HepG2 (cell line): Measurements from ENCODE around the gene SFMBT1. TPM values are rescaled to one million over a fixed set of nuclear protein-coding genes. Genes with fewer than 3 reads are reported as not detected.

Experiments
- AKAP8 ChIP-seq: sonication (generic); formaldehyde crosslinking; IDR thresholded peaks from 2 replicates; pipeline ENCODE4 v1.5.1; 2020; ENCODE audit warnings: mild to moderate bottlenecking, missing genetic modification reagents
- ARNTL ChIP-seq: sonication (generic); formaldehyde crosslinking; IDR thresholded peaks from 2 replicates; pipeline ENCODE4 v1.4.0; 2020; ENCODE audit warnings: mild to moderate bottlenecking, missing genetic modification reagents
- ASH2L ChIP-seq: fragments of 300-600, 200-600 bp; sonication (generic); IDR thresholded peaks from 2 replicates; pipeline ENCODE4 v1.7.0; 2017; ENCODE audit warnings: low read depth, mild to moderate bottlenecking, moderate library complexity, mixed read lengths, low read length; ENCODE audit not compliant: insufficient read length
- EZH2 ChIP-seq: conservative IDR thresholded peaks from 2 replicates; pipeline ENCODE4 v1.6.1; 2012; ENCODE audit warnings: mild to moderate bottlenecking, low read depth, low read length, moderate library complexity
- FOXO1 ChIP-seq: sonication (generic); formaldehyde crosslinking; IDR thresholded peaks from 2 replicates; pipeline ENCODE4 v1.4.0; 2020; ENCODE audit warnings: missing genetic modification reagents
- IKZF4 ChIP-seq: sonication (generic); formaldehyde crosslinking; IDR thresholded peaks from 2 replicates; pipeline ENCODE4 v1.5.1; 2020; ENCODE audit warnings: borderline replicate concordance, mild to moderate bottlenecking, low read depth, missing genetic modification reagents; ENCODE audit errors: not compliant biosample characterization
- MAF1 ChIP-seq: sonication (generic); formaldehyde crosslinking; IDR thresholded peaks from 2 replicates; pipeline ENCODE4 v1.5.0; 2020; ENCODE audit warnings: missing genetic modification reagents, borderline replicate concordance
- MEIS1 ChIP-seq: sonication (generic); formaldehyde crosslinking; IDR thresholded peaks from 2 replicates; pipeline ENCODE4 v1.9.0; 2021; ENCODE audit warnings: mild to moderate bottlenecking, missing genetic modification reagents, moderate library complexity, borderline replicate concordance
- NRL ChIP-seq: sonication (generic); formaldehyde crosslinking; IDR thresholded peaks from 2 replicates; pipeline ENCODE4 v1.5.0; 2020; ENCODE audit warnings: missing genetic modification reagents, mild to moderate bottlenecking, moderate library complexity, borderline replicate concordance
- PCBP1 ChIP-seq: fragments of 200-400 bp; formaldehyde crosslinking; IDR thresholded peaks from 2 replicates; pipeline ENCODE4 v1.6.1; 2017; ENCODE audit warnings: mild to moderate bottlenecking, low read depth, low read length, borderline replicate concordance
- POLR2G ChIP-seq: fragments of 200-400 bp; formaldehyde crosslinking; IDR thresholded peaks from 2 replicates; pipeline ENCODE4 v1.6.1; 2018; ENCODE audit warnings: mild to moderate bottlenecking, low read depth, low read length, moderate library complexity
- RAD21 ChIP-seq: fragments of 450-650 bp; formaldehyde crosslinking; IDR thresholded peaks from 2 replicates; pipeline ENCODE4 v1.5.0; 2020; ENCODE audit warnings: mild to moderate bottlenecking
- RBAK ChIP-seq: sonication (generic); formaldehyde crosslinking; IDR thresholded peaks from 2 replicates; pipeline ENCODE4 v1.5.1; 2020; ENCODE audit warnings: mild to moderate bottlenecking, missing genetic modification reagents
- RBM39 ChIP-seq: fragments of 200-400 bp; formaldehyde crosslinking; IDR thresholded peaks from one replicate; pipeline ENCODE4 v1.6.1; 2018; ENCODE audit warnings: antibody characterized with exemption, mild to moderate bottlenecking, low read depth, low read length; ENCODE audit not compliant: poor library complexity, severe bottlenecking
- REPIN1 ChIP-seq: sonication (generic); formaldehyde crosslinking; IDR thresholded peaks from 2 replicates; pipeline ENCODE4 v1.8.0; 2022; ENCODE audit warnings: missing genetic modification reagents, low read depth, mild to moderate bottlenecking, borderline replicate concordance
- SNRNP70 ChIP-seq: fragments of 200-400 bp; formaldehyde crosslinking; IDR thresholded peaks from 2 replicates; pipeline ENCODE4 v1.6.1; 2017; ENCODE audit warnings: mild to moderate bottlenecking, low read depth, low read length, moderate library complexity
- SP1 ChIP-seq, 2 experiments: fragments of 450-650 bp in 1 of 2; sonication (generic) in 1 of 2; formaldehyde crosslinking in 1 of 2; IDR thresholded peaks; 2 replicates each; pipeline versions ENCODE4 v1.4.0 to v1.6.1; 2016 to 2020; ENCODE audit warnings: missing genetic modification reagents in 1 of 2
- ZBTB7B ChIP-seq: sonication (generic); formaldehyde crosslinking; IDR thresholded peaks from 2 replicates; pipeline ENCODE4 v1.4.0; 2020; ENCODE audit warnings: missing genetic modification reagents
- ZNF562 ChIP-seq: sonication (generic); formaldehyde crosslinking; IDR thresholded peaks from 2 replicates; pipeline ENCODE4 v1.8.0; 2022; ENCODE audit warnings: missing genetic modification reagents, borderline replicate concordance
- ZNF577 ChIP-seq: sonication (generic); formaldehyde crosslinking; IDR thresholded peaks from 2 replicates; pipeline ENCODE4 v1.4.0; 2020; ENCODE audit warnings: mild to moderate bottlenecking, low read depth, missing genetic modification reagents, borderline replicate concordance
- ZNF670 ChIP-seq: sonication (generic); formaldehyde crosslinking; IDR thresholded peaks from 2 replicates; pipeline ENCODE4 v1.8.0; 2022; ENCODE audit warnings: mild to moderate bottlenecking, missing genetic modification reagents, borderline replicate concordance
- polyA plus RNA-seq, 8 experiments: library from polyadenylated mRNA; depleted of rRNA in 3 of 8; stranded (reverse) in 7 of 8; unstranded in 1 of 8; fragments of >200 nt; fragmentation: Illumina TruSeq in 4 of 8; extraction: Trizol in 4 of 8; gene quantifications; 2 replicates each; pipeline versions ENCODE4 v1.2.1 to v1.2.3, GENCODE V29; 2011 to 2016; ENCODE audit warnings: low read depth in 4 of 8, missing spikeins in 1 of 8, mixed read lengths in 1 of 8; ENCODE audit not compliant: insufficient read depth in 1 of 8
- total RNA-seq, 5 experiments: library from RNA; depleted of rRNA; stranded (reverse); fragments of >200 nt; fragmentation: Illumina TruSeq; extraction: Trizol; gene quantifications; 2 replicates each; pipeline ENCODE4 v1.2.3, GENCODE V29; 2016; ENCODE audit warnings: low read depth in 1 of 5
- TF ChIP-seq, protein P1 (sequence below): sonication (generic); formaldehyde crosslinking; IDR thresholded peaks from 2 replicates; pipeline ENCODE4 v1.4.0; 2020; ENCODE audit warnings: missing genetic modification reagents
- TF ChIP-seq, protein P2 (sequence below): sonication (generic); formaldehyde crosslinking; IDR thresholded peaks from 2 replicates; pipeline ENCODE4 v1.5.1; 2020; ENCODE audit warnings: missing genetic modification reagents, mild to moderate bottlenecking, borderline replicate concordance
- TF ChIP-seq, protein P3 (sequence below): sonication (generic); formaldehyde crosslinking; IDR thresholded peaks from 2 replicates; pipeline ENCODE4 v1.4.0; 2020; ENCODE audit warnings: missing genetic modification reagents
- TF ChIP-seq, protein P4 (sequence below): sonication (generic); formaldehyde crosslinking; IDR thresholded peaks from 2 replicates; pipeline ENCODE4 v1.8.1; 2023; ENCODE audit warnings: missing genetic modification reagents, inconsistent platforms, borderline replicate concordance

Gene SFMBT1
- total and polyA plus RNA-seq, 2 of the 13 experiments (the other 11 are each of a cell fraction or from before 2014, with no cell fraction given): 3.8 to 12.8 TPM

DNA sequence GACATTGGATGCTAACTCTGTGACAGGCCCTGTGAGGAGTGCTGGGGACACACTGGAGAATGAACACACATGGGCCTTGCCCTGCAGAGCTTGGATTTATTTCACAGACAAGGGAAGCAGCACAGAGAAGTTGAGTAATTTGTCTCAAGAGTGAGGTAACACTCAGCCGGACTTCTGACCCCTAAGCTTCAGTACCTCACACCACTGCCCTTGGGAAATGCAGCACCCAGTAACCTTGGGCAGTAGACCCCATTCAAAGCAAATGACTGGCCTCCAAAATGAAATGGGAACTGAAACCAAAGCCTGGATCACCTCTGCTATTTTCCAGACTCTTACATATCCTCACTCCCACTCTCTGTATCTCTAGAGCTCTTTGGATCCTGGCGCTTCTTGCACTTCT, 47.1 kb upstream of the SFMBT1 start (continued):
- TF ChIP-seq, protein P1, sequence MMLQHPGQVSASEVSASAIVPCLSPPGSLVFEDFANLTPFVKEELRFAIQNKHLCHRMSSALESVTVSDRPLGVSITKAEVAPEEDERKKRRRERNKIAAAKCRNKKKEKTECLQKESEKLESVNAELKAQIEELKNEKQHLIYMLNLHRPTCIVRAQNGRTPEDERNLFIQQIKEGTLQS: 0 out of 2 replicates have a peak, but pooled peaks have one; percentile 32
- 0 out of 2 replicates have a peak, but pooled peaks have one; percentile 37 for TF ChIP-seq FOXO1 (CRISPR knock-in tag)
- TF ChIP-seq, protein P2, sequence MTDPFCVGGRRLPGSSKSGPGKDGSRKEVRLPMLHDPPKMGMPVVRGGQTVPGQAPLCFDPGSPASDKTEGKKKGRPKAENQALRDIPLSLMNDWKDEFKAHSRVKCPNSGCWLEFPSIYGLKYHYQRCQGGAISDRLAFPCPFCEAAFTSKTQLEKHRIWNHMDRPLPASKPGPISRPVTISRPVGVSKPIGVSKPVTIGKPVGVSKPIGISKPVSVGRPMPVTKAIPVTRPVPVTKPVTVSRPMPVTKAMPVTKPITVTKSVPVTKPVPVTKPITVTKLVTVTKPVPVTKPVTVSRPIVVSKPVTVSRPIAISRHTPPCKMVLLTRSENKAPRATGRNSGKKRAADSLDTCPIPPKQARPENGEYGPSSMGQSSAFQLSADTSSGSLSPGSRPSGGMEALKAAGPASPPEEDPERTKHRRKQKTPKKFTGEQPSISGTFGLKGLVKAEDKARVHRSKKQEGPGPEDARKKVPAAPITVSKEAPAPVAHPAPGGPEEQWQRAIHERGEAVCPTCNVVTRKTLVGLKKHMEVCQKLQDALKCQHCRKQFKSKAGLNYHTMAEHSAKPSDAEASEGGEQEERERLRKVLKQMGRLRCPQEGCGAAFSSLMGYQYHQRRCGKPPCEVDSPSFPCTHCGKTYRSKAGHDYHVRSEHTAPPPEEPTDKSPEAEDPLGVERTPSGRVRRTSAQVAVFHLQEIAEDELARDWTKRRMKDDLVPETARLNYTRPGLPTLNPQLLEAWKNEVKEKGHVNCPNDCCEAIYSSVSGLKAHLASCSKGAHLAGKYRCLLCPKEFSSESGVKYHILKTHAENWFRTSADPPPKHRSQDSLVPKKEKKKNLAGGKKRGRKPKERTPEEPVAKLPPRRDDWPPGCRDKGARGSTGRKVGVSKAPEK: no peak
- TF ChIP-seq REPIN1 (CRISPR knock-in tag): 0 out of 2 replicates have a peak, but pooled peaks have one; percentile 73
- TF ChIP-seq MAF1: no peak
- no peak for TF ChIP-seq EZH2
- TF ChIP-seq RAD21 (CRISPR knock-in tag): no peak
- TF ChIP-seq, protein P3, sequence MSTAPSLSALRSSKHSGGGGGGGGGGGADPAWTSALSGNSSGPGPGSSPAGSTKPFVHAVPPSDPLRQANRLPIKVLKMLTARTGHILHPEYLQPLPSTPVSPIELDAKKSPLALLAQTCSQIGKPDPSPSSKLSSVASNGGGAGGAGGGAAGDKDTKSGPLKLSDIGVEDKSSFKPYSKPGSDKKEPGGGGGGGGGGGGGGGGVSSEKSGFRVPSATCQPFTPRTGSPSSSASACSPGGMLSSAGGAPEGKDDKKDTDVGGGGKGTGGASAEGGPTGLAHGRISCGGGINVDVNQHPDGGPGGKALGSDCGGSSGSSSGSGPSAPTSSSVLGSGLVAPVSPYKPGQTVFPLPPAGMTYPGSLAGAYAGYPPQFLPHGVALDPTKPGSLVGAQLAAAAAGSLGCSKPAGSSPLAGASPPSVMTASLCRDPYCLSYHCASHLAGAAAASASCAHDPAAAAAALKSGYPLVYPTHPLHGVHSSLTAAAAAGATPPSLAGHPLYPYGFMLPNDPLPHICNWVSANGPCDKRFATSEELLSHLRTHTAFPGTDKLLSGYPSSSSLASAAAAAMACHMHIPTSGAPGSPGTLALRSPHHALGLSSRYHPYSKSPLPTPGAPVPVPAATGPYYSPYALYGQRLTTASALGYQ (CRISPR knock-in tag): no peak
- no peak for TF ChIP-seq ASH2L
- no peak for TF ChIP-seq NRL
- no peak for TF ChIP-seq AKAP8 (CRISPR knock-in tag)
- TF ChIP-seq, protein P4, sequence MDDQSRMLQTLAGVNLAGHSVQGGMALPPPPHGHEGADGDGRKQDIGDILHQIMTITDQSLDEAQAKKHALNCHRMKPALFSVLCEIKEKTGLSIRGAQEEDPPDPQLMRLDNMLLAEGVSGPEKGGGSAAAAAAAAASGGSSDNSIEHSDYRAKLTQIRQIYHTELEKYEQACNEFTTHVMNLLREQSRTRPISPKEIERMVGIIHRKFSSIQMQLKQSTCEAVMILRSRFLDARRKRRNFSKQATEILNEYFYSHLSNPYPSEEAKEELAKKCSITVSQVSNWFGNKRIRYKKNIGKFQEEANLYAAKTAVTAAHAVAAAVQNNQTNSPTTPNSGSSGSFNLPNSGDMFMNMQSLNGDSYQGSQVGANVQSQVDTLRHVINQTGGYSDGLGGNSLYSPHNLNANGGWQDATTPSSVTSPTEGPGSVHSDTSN (CRISPR knock-in tag): no peak
- TF ChIP-seq PCBP1: no peak
- no peak for TF ChIP-seq RBM39
- TF ChIP-seq ZNF577 (CRISPR knock-in tag): no peak
- TF ChIP-seq ARNTL (CRISPR knock-in tag): no peak
- TF ChIP-seq ZBTB7B (CRISPR knock-in tag): 0 out of 2 replicates have a peak, but pooled peaks have one; percentile 46
- no peak for TF ChIP-seq SNRNP70
- TF ChIP-seq MEIS1 (CRISPR knock-in tag): no peak
- no peak for TF ChIP-seq IKZF4
- TF ChIP-seq ZNF562 (CRISPR knock-in tag): no peak
- TF ChIP-seq SP1 (IDR thresholded peaks at IDR 0.05): no peak
- TF ChIP-seq SP1 (CRISPR knock-in tag; IDR thresholded peaks at IDR 0.05): no peak
- TF ChIP-seq RBAK (CRISPR knock-in tag): no peak
- no peak for TF ChIP-seq POLR2G
- TF ChIP-seq ZNF670 (CRISPR knock-in tag): no peak
